Measurements from ENCODE around the gene TRANK1.
"Not testable (repeated sequence)": the region's sequence is repeated elsewhere in the genome, so short reads cannot be mapped to it uniquely, and the experiment has no call there.

The TRANK1 gene

DNA sequence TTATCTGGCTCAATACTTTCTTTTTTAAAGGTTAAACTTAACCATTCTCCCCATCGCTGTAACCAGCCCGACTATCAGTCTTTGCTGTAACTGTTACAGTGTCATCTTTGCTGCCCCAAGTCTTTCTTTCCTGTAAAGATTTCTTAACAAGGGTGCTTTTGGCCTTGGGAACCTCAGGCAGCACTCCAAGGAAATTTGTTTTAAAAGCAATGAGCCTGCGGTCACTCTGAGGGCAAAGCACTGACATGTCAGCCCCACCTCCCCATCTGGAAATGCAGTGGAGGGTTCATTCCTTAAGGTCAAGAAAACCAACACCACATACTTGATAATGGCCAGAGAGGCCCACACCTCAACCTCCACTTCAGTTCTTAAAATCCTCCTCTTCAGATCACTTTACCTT, 3.2 kb downstream of the TRANK1 start:
- no peak overlapping the region for H3K27ac ChIP-seq (ENCODE audit: insufficient read depth, low read length, poor library complexity, severe bottlenecking)

DNA sequence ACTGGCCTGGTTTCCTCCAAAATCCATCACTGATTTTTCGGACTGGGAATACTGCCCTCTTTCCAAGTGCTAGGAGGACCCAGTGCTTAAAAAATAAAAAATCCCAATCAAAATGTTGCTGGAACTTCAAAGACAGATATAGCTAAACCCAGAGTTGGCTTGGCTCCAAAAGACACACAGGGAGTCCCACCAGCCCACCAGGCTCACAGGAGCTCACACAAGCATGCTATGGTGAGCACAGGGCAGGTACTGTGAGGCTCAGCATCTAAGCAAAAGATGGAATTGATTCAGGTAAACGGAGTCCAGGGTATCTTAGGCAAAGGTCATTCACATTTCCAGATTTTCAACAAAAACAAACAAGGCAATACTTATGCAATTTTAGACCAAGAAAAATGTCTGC, 3.7 kb downstream of the TRANK1 start:
- H3K36me3 ChIP-seq (ENCODE audit: control insufficient read depth, insufficient read depth, low read length), result no peaks in the 10 kb centered on the region
- H3K27ac ChIP-seq (ENCODE audit: insufficient read depth, low read length, poor library complexity, severe bottlenecking), result no peak overlapping the region
- no peaks in the 10 kb centered on the region for H3K9me3 ChIP-seq (ENCODE audit: control insufficient read depth, low read length)
- H3K4me3 ChIP-seq (ENCODE audit: insufficient read depth, low read depth, low read length, poor library complexity, severe bottlenecking), result no peak overlapping the region
- no peaks in the 10 kb centered on the region for H3K27me3 ChIP-seq (replicated peaks; ENCODE audit: control insufficient read depth, insufficient read depth, low read length, poor library complexity, severe bottlenecking)
- no peak for DNase-seq
- peaks cover 7% of the 10 kb centered on the region for H3K4me1 ChIP-seq (ENCODE audit: control insufficient read depth, insufficient read depth, low read length, poor library complexity, severe bottlenecking)

More for the DNA sequence above, 3.2 kb downstream of the TRANK1 start:
- H3K36me3 ChIP-seq (ENCODE audit: control insufficient read depth, insufficient read depth, low read length), result no peaks in the 10 kb centered on the region
- no peak overlapping the region for H3K4me3 ChIP-seq (ENCODE audit: insufficient read depth, low read depth, low read length, poor library complexity, severe bottlenecking)
- H3K4me1 ChIP-seq (ENCODE audit: control insufficient read depth, insufficient read depth, low read length, poor library complexity, severe bottlenecking), result peaks cover 7% of the 10 kb centered on the region
- no peaks in the 10 kb centered on the region for H3K9me3 ChIP-seq (ENCODE audit: control insufficient read depth, low read length)
- H3K27me3 ChIP-seq (replicated peaks; ENCODE audit: control insufficient read depth, insufficient read depth, low read length, poor library complexity, severe bottlenecking), result no peaks in the 10 kb centered on the region
- no peak for DNase-seq

DNA sequence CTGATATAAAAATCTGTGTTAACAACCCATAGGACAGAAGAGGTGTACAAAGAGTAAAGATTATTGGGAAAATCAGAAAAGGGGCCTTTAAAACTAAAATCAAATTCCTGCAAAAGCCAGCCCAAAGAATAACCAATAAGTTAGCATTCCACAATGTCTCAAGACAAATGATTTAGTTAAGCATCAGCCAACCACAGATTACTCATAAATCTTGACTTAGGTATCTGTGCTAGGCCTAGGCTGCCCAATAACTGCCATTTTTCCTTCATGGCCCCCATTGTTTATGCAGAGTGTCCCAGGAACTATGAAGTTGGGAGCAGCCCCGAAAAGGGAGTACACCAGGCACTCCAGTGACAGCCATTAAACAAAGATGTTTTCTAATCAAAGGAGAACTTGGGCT, 7.4 kb downstream of the TRANK1 start:
- Histone ChIP-seq H3K36me3 (ENCODE audit: control insufficient read depth, insufficient read depth, low read length) (no peaks in the 10 kb centered on the region), H3K27ac (ENCODE audit: insufficient read depth, low read length, poor library complexity, severe bottlenecking) (no peak overlapping the region), H3K9me3 (ENCODE audit: control insufficient read depth, low read length) (no peaks in the 10 kb centered on the region), H3K4me1 (ENCODE audit: control insufficient read depth, insufficient read depth, low read length, poor library complexity, severe bottlenecking) (no peaks in the 10 kb centered on the region), H3K4me3 (ENCODE audit: insufficient read depth, low read depth, low read length, poor library complexity, severe bottlenecking) (no peak overlapping the region), H3K27me3 (replicated peaks; ENCODE audit: control insufficient read depth, insufficient read depth, low read length, poor library complexity, severe bottlenecking) (no peaks in the 10 kb centered on the region)
- no peak for DNase-seq

DNA sequence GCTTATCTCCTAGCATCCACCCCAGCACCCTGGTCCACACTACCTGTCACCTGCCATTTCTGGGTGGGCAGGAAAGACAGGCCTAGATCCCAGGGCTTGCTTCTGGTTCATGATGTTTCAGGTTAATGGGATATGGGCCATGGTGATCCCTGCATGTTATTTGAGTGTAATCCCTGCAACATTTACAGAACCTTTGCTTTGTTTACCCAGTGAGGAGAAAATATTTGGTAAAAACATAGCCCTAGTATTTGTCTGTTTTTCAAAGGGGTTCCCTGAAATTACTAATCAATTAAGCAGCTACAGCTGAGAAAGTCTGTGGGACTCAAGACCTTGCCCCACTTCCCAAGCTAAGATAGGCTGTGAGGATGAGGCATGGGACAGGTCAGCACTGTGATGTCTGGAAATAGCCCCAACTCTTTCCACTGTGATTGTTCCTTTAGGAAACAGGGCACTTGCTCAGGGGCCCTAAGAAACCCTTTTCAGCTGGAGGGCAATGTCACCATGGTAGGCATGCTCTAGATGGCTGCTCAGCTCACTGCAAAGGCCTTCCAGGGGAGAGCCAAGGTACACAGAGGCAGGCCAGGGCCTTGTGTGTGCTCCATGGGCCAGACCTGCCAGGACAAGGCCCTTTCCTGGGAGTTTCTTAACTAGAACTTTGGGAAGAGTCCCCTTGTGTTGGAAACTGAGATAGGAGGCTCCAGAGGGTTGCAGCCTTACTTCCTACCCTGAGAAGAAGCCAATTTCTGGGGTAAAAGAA, 11.1 kb downstream of the TRANK1 start:
- Histone ChIP-seq H3K4me1 (ENCODE audit: control insufficient read depth, insufficient read depth, low read length, poor library complexity, severe bottlenecking) (no peaks in the 10 kb centered on the region), H3K27ac (ENCODE audit: insufficient read depth, low read length, poor library complexity, severe bottlenecking) (no peak overlapping the region)
- DNase-seq, result no peak

DNA sequence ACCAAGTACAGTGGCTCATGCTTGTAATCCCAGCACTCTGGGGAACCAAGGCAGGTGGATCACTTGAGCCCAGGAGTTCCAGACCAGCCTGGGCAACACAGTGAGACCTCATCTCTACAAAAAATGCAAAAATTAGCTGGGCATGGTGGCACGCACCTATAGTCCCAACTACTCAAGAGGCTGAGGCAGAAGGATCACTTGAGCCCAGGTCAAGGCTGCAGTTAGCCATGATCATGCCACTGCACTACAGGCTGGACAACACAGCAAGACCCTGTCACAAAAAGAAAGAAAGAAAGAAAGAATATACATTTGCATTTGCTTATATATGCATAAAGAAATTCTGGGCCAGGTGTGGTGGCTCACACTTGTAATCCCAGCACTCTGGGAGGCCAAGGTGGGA, 13.4 kb downstream of the TRANK1 start:
- not testable (repeated sequence) for H3K27me3 ChIP-seq (replicated peaks; ENCODE audit: control insufficient read depth, insufficient read depth, low read length, poor library complexity, severe bottlenecking); H3K4me3 ChIP-seq (ENCODE audit: insufficient read depth, low read depth, low read length, poor library complexity, severe bottlenecking); DNase-seq; H3K27ac ChIP-seq (ENCODE audit: insufficient read depth, low read length, poor library complexity, severe bottlenecking); H3K4me1 ChIP-seq (ENCODE audit: control insufficient read depth, insufficient read depth, low read length, poor library complexity, severe bottlenecking); H3K36me3 ChIP-seq (ENCODE audit: control insufficient read depth, insufficient read depth, low read length); H3K9me3 ChIP-seq (ENCODE audit: control insufficient read depth, low read length)

More for the DNA sequence above, 11.1 kb downstream of the TRANK1 start:
- Histone ChIP-seq H3K4me3 (ENCODE audit: insufficient read depth, low read depth, low read length, poor library complexity, severe bottlenecking) (no peak overlapping the region), H3K9me3 (ENCODE audit: control insufficient read depth, low read length) (no peaks in the 10 kb centered on the region), H3K27me3 (replicated peaks; ENCODE audit: control insufficient read depth, insufficient read depth, low read length, poor library complexity, severe bottlenecking) (no peaks in the 10 kb centered on the region), H3K36me3 (ENCODE audit: control insufficient read depth, insufficient read depth, low read length) (no peaks in the 10 kb centered on the region)

DNA sequence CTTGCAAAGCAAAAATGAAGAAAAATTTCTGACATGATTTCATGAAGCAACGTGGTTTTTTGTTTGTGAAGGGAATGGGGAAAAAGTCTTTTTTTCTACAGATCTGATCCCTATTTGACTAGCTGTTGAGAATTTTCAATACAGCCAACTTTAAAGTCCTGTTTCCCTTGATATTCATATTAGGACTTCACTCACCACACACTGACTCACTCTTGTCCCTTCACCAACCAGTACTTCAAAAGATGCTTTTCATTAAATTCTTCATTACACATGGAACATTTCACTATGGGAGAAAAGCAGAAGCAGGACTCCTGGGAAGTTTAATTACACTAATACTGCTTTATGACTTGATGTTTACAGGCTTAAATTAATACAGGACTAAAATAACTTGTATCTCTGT, 16.6 kb downstream of the TRANK1 start:
- DNase-seq, result no peak
- Histone ChIP-seq H3K27ac (ENCODE audit: insufficient read depth, low read length, poor library complexity, severe bottlenecking) (no peak overlapping the region), H3K4me3 (ENCODE audit: insufficient read depth, low read depth, low read length, poor library complexity, severe bottlenecking) (no peak overlapping the region), H3K9me3 (ENCODE audit: control insufficient read depth, low read length) (no peaks in the 10 kb centered on the region), H3K36me3 (ENCODE audit: control insufficient read depth, insufficient read depth, low read length) (no peaks in the 10 kb centered on the region), H3K4me1 (ENCODE audit: control insufficient read depth, insufficient read depth, low read length, poor library complexity, severe bottlenecking) (no peaks in the 10 kb centered on the region), H3K27me3 (replicated peaks; ENCODE audit: control insufficient read depth, insufficient read depth, low read length, poor library complexity, severe bottlenecking) (no peaks in the 10 kb centered on the region)

DNA sequence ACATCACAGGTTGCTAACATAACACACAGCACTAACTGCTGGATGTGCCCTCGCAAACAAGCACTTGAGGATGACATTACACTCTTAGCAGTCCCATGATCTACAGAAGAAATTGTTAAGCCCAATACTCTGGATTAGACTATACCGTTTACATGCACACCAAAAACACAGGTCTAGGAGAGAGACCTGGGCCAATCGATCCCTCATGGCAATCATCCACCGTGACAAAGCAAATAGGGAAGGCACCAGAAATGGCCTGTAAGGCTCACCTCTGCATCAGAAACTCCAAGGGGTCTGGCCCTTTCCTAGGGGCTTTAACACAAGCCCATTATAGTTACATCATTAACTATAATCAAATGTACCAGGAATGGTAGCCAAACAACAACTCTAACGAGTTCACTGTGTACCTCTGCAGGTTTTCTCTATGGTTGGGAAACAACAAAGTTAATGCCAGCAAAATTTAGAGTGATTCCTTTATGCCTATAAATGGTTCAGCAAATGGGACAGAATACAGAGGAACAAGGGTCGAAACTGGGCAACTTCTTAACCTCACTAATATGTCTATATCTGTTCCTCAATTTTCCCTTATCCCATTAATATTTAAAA, 18.5 kb downstream of the TRANK1 start:
- Histone ChIP-seq H3K9me3 (ENCODE audit: control insufficient read depth, low read length) (no peaks in the 10 kb centered on the region), H3K4me3 (ENCODE audit: insufficient read depth, low read depth, low read length, poor library complexity, severe bottlenecking) (no peak overlapping the region), H3K36me3 (ENCODE audit: control insufficient read depth, insufficient read depth, low read length) (no peaks in the 10 kb centered on the region), H3K27me3 (replicated peaks; ENCODE audit: control insufficient read depth, insufficient read depth, low read length, poor library complexity, severe bottlenecking) (no peaks in the 10 kb centered on the region), H3K27ac (ENCODE audit: insufficient read depth, low read length, poor library complexity, severe bottlenecking) (no peak overlapping the region), H3K4me1 (ENCODE audit: control insufficient read depth, insufficient read depth, low read length, poor library complexity, severe bottlenecking) (no peaks in the 10 kb centered on the region)
- no peak for DNase-seq

DNA sequence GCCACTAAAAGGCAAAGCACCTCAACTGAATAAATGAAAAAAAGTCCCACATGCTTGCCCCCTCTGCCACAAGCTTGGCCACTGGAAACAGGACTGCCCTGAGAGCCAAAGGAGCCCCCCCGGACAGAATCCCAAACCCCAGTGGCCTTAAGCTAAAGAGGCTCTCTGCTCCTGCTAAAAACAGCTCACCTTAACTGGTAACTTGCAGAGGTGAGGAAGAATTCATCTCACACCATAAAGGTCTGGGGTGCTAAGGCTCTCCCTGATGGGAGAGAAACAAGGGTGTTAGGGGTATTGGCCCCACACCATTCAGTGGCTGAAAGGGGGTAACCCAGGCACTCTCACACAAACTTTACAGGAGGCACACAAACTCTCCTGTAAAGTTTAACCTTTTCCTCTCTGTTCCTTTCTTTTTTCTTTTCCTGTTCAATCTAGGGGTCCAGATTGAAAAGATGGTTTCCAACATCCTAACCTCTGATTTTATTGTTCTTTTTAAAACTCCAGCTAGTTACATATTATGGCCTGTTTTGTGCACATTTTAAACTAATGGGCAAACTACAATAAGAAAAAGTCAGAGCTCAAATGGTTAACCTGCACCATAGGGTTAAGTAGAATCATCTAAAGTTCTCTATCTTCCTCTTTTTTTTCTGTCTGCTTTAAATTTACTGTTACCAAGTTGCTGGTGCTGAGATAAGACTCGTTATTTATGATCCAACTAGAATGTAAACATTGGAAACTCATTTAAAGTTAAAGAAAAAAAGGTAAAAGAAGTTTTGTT, 19.9 kb downstream of the TRANK1 start:
- DNase-seq, result no peak
- peaks cover 6% of the 10 kb centered on the region for H3K9me3 ChIP-seq (ENCODE audit: control insufficient read depth, low read length)

DNA sequence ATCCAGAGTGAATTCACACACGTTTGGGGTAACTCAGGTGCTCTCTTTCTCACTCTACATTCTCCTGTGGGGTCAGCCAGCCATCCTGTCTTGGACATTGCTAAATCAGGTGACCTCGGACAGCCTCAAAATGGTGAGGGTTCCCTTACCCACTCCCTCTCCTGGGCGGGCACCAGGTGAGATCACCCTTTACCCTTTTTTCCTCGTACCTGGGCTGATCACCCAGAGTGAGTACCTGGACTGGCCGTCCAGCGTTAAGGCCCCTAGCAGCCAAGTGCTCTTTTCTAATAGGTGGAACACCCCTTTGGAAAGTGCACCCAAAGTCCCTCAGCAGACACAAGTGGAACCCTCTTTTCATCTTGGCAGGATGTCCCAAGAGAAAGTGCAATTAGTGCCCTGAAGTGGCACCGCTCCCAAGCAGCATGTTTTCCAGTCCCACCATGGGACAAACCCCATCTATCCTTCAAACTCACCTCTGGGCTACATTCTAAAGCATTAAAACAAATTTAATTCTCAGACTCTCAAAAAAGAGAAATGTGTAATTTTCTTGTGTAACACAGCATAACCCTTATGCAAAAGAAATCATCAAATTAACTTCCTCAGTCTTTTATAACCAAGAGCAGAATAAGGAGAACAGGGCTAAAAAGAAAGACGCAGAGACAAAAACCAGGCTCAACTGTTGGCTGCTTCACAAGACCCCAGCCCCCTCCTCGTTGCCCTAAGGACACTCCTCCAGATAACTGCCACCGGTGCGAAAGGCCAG, 20.7 kb downstream of the TRANK1 start:
- no peak for DNase-seq
- Histone ChIP-seq H3K36me3 (ENCODE audit: control insufficient read depth, insufficient read depth, low read length) (no peaks in the 10 kb centered on the region), H3K4me3 (ENCODE audit: insufficient read depth, low read depth, low read length, poor library complexity, severe bottlenecking) (no peak overlapping the region), H3K27me3 (replicated peaks; ENCODE audit: control insufficient read depth, insufficient read depth, low read length, poor library complexity, severe bottlenecking) (no peaks in the 10 kb centered on the region), H3K9me3 (ENCODE audit: control insufficient read depth, low read length) (peaks cover 6% of the 10 kb centered on the region), H3K27ac (ENCODE audit: insufficient read depth, low read length, poor library complexity, severe bottlenecking) (no peak overlapping the region), H3K4me1 (ENCODE audit: control insufficient read depth, insufficient read depth, low read length, poor library complexity, severe bottlenecking) (no peaks in the 10 kb centered on the region)

More for the DNA sequence above, 19.9 kb downstream of the TRANK1 start:
- Histone ChIP-seq H3K36me3 (ENCODE audit: control insufficient read depth, insufficient read depth, low read length) (no peaks in the 10 kb centered on the region), H3K4me3 (ENCODE audit: insufficient read depth, low read depth, low read length, poor library complexity, severe bottlenecking) (no peak overlapping the region), H3K4me1 (ENCODE audit: control insufficient read depth, insufficient read depth, low read length, poor library complexity, severe bottlenecking) (no peaks in the 10 kb centered on the region), H3K27ac (ENCODE audit: insufficient read depth, low read length, poor library complexity, severe bottlenecking) (no peak overlapping the region), H3K27me3 (replicated peaks; ENCODE audit: control insufficient read depth, insufficient read depth, low read length, poor library complexity, severe bottlenecking) (no peaks in the 10 kb centered on the region)

All from effector memory CD4-positive, alpha-beta T cell (primary cell).